K562 (cell line): ENCODE results near the gene FOXRED2. TPM values are rescaled to one million over a fixed set of nuclear protein-coding genes. Genes with fewer than 3 reads are reported as not detected.

Experiments
- ASH1L ChIP-seq: fragments of 450-650 bp; IDR thresholded peaks from 2 replicates; pipeline ENCODE4 v1.6.1; 2018; ENCODE audit warnings: borderline replicate concordance, mild to moderate bottlenecking, low read depth; ENCODE audit not compliant: partially characterized antibody
- FOXA1 ChIP-seq: fragments of 450-650 bp; IDR thresholded peaks from 2 replicates; pipeline ENCODE4 v1.6.1; 2016; ENCODE audit warnings: mild to moderate bottlenecking, borderline replicate concordance
- HDAC3 ChIP-seq: fragments of 450-650 bp; IDR thresholded peaks from 2 replicates; pipeline ENCODE4 v1.6.1; 2018; ENCODE audit warnings: borderline replicate concordance, mild to moderate bottlenecking, moderate library complexity; ENCODE audit not compliant: partially characterized antibody
- NFE2L1 ChIP-seq: fragments of 450-650 bp; IDR thresholded peaks from 2 replicates; pipeline ENCODE4 v1.6.1; 2016; ENCODE audit warnings: missing genetic modification characterization, low read depth, mild to moderate bottlenecking, missing compliant biosample characterization, moderate library complexity, borderline replicate concordance
- PHF21A ChIP-seq: fragments of 450-650 bp; IDR thresholded peaks from 2 replicates; pipeline ENCODE4 v1.6.1; 2017; ENCODE audit warnings: low read depth, borderline replicate concordance
- POLR2A ChIP-seq: fragments of 450-650 bp; conservative IDR thresholded peaks from 2 replicates; pipeline ENCODE4 v1.6.1; 2016
- RFX5 ChIP-seq: IDR thresholded peaks from 2 replicates; pipeline ENCODE4 v1.6.1; 2011; ENCODE audit warnings: low read depth, mild to moderate bottlenecking, improper control_type of control experiment, low read length
- SUPT5H ChIP-seq: fragments of 450-650 bp; IDR thresholded peaks from 2 replicates; pipeline ENCODE4 v1.6.1; 2016
- TAF1 ChIP-seq: IDR thresholded peaks from 2 replicates; pipeline ENCODE4 v1.6.1; 2011; ENCODE audit warnings: mild to moderate bottlenecking, low read length, moderate library complexity; ENCODE audit not compliant: insufficient read depth, control insufficient read depth, severe bottlenecking; ENCODE audit errors: extremely low read depth
- ZNF146 ChIP-seq: IDR thresholded peaks from one replicate; pipeline ENCODE4 v1.6.1; 2018; ENCODE audit warnings: missing compliant biosample characterization; ENCODE audit not compliant: unreplicated experiment
- polyA plus RNA-seq, 8 experiments: library from polyadenylated mRNA; depleted of rRNA in 4 of 8; stranded (reverse) in 5 of 8; unstranded in 3 of 8; fragments of >200 nt; fragmentation: Nextera tagmentation in 2 of 8; fragmentation: Illumina TruSeq in 1 of 8; extraction: Ambion mirVana in 2 of 8; extraction: Trizol in 1 of 8; gene quantifications; 2 replicates each; pipeline versions ENCODE4 v1.2.1 to v1.2.3, GENCODE V29; 2011 to 2014; ENCODE audit warnings: inconsistent platforms in 1 of 8, missing spikeins in 1 of 8
- total RNA-seq, 7 experiments: library from RNA; depleted of rRNA in 6 of 7; stranded (reverse); fragments of >200 nt in 6 of 7; fragmentation: Illumina TruSeq in 2 of 7; extraction: Trizol in 2 of 7; gene quantifications; 2 replicates each; pipeline versions ENCODE4 v1.2.1 to v1.2.3, GENCODE V29; 2011 to 2021; ENCODE audit warnings: low replicate concordance in 1 of 7
- TF ChIP-seq, protein P1 (sequence below): sonication (generic); formaldehyde crosslinking; IDR thresholded peaks from 2 replicates; pipeline ENCODE4 v1.8.0; 2022; ENCODE audit warnings: missing genetic modification reagents, mild to moderate bottlenecking, moderate library complexity, borderline replicate concordance
- TF ChIP-seq, protein P2 (sequence below), 3 experiments: fragments of 200-800 bp in 1 of 3; fragments of 250-450 bp in 1 of 3; fragments of 450-650 bp in 1 of 3; sonication (Bioruptor Pico) in 1 of 3; sonication (Bioruptor generic) in 1 of 3; formaldehyde crosslinking in 1 of 3; IDR thresholded peaks; 2 replicates each; pipeline versions ENCODE4 v1.6.1 to v1.8.0; 2016 to 2022; ENCODE audit warnings: mild to moderate bottlenecking in 2 of 3, missing genetic modification characterization in 2 of 3, missing compliant biosample characterization in 1 of 3, moderate library complexity in 1 of 3
- TF ChIP-seq, protein P3 (sequence below), 2 experiments: fragments of 450-650 bp in 1 of 2; IDR thresholded peaks; 2 replicates each; pipeline ENCODE4 v1.6.1; 2011 to 2017; ENCODE audit warnings: low read depth in 2 of 2, antibody characterized with exemption in 1 of 2, borderline replicate concordance in 1 of 2, low read length in 1 of 2, mild to moderate bottlenecking in 1 of 2, mixed read lengths in 1 of 2; ENCODE audit not compliant: control insufficient read depth in 1 of 2
- TF ChIP-seq, protein P4 (sequence below): fragments of 250-450 bp; sonication (Bioruptor Pico); IDR thresholded peaks from 2 replicates; pipeline ENCODE4 v1.5.0; 2020; ENCODE audit warnings: mild to moderate bottlenecking, borderline replicate concordance
- TF ChIP-seq, protein P5 (sequence below): fragments of 450-650 bp; IDR thresholded peaks from 2 replicates; pipeline ENCODE4 v1.6.1; 2018; ENCODE audit warnings: mild to moderate bottlenecking, low read depth; ENCODE audit not compliant: partially characterized antibody

The FOXRED2 gene
- total and polyA plus RNA-seq, 9 of the 15 experiments (the other 6 are each of a cell fraction or from before 2014, with no cell fraction given): 2.8 to 48.4 (median 7.8) TPM

DNA sequence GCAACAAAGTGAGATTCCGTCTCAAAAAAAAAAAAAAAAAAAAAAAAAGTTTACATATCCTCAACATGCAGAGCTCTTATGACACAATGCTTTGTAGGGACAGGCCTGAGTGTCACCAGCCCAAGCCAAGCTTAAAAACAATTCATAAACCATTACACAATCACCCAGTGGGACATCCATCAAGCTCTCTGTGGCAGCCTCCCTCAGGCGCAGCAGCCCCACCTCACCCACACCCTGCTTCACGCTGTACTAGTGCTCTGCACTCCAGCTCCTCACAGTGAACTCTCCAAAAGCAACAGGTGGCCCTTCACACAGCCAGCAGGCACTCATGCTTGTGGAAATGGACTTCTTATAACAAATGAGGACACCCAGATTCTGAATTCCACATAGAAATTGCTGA, 3.5 kb upstream of the FOXRED2 start (continued):
- TF ChIP-seq, protein P1, sequence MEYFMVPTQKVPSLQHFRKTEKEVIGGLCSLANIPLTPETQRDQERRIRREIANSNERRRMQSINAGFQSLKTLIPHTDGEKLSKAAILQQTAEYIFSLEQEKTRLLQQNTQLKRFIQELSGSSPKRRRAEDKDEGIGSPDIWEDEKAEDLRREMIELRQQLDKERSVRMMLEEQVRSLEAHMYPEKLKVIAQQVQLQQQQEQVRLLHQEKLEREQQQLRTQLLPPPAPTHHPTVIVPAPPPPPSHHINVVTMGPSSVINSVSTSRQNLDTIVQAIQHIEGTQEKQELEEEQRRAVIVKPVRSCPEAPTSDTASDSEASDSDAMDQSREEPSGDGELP (CRISPR knock-in tag): no peak
- TF ChIP-seq POLR2A: peak; percentile 13; the same call in 1 of the 2 replicates
- no peak for TF ChIP-seq FOXA1
- no peak for TF ChIP-seq ZNF146 (CRISPR knock-in tag)
- TF ChIP-seq RFX5: no peak
- TF ChIP-seq, protein P2, sequence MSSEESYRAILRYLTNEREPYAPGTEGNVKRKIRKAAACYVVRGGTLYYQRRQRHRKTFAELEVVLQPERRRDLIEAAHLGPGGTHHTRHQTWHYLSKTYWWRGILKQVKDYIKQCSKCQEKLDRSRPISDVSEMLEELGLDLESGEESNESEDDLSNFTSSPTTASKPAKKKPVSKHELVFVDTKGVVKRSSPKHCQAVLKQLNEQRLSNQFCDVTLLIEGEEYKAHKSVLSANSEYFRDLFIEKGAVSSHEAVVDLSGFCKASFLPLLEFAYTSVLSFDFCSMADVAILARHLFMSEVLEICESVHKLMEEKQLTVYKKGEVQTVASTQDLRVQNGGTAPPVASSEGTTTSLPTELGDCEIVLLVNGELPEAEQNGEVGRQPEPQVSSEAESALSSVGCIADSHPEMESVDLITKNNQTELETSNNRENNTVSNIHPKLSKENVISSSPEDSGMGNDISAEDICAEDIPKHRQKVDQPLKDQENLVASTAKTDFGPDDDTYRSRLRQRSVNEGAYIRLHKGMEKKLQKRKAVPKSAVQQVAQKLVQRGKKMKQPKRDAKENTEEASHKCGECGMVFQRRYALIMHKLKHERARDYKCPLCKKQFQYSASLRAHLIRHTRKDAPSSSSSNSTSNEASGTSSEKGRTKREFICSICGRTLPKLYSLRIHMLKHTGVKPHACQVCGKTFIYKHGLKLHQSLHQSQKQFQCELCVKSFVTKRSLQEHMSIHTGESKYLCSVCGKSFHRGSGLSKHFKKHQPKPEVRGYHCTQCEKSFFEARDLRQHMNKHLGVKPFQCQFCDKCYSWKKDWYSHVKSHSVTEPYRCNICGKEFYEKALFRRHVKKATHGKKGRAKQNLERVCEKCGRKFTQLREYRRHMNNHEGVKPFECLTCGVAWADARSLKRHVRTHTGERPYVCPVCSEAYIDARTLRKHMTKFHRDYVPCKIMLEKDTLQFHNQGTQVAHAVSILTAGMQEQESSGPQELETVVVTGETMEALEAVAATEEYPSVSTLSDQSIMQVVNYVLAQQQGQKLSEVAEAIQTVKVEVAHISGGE (CRISPR knock-in tag; IDR thresholded peaks at IDR 0.05): no peak
- TF ChIP-seq, protein P3, sequence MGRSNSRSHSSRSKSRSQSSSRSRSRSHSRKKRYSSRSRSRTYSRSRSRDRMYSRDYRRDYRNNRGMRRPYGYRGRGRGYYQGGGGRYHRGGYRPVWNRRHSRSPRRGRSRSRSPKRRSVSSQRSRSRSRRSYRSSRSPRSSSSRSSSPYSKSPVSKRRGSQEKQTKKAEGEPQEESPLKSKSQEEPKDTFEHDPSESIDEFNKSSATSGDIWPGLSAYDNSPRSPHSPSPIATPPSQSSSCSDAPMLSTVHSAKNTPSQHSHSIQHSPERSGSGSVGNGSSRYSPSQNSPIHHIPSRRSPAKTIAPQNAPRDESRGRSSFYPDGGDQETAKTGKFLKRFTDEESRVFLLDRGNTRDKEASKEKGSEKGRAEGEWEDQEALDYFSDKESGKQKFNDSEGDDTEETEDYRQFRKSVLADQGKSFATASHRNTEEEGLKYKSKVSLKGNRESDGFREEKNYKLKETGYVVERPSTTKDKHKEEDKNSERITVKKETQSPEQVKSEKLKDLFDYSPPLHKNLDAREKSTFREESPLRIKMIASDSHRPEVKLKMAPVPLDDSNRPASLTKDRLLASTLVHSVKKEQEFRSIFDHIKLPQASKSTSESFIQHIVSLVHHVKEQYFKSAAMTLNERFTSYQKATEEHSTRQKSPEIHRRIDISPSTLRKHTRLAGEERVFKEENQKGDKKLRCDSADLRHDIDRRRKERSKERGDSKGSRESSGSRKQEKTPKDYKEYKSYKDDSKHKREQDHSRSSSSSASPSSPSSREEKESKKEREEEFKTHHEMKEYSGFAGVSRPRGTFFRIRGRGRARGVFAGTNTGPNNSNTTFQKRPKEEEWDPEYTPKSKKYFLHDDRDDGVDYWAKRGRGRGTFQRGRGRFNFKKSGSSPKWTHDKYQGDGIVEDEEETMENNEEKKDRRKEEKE (IDR thresholded peaks at IDR 0.05; ENCODE audit: borderline replicate concordance in 1 of 2, control insufficient read depth in 1 of 2, low read depth in 2 of 2, low read length in 1 of 2): no peak
- TF ChIP-seq HDAC3: no peak
- TF ChIP-seq ASH1L: no peak
- TF ChIP-seq, protein P4, sequence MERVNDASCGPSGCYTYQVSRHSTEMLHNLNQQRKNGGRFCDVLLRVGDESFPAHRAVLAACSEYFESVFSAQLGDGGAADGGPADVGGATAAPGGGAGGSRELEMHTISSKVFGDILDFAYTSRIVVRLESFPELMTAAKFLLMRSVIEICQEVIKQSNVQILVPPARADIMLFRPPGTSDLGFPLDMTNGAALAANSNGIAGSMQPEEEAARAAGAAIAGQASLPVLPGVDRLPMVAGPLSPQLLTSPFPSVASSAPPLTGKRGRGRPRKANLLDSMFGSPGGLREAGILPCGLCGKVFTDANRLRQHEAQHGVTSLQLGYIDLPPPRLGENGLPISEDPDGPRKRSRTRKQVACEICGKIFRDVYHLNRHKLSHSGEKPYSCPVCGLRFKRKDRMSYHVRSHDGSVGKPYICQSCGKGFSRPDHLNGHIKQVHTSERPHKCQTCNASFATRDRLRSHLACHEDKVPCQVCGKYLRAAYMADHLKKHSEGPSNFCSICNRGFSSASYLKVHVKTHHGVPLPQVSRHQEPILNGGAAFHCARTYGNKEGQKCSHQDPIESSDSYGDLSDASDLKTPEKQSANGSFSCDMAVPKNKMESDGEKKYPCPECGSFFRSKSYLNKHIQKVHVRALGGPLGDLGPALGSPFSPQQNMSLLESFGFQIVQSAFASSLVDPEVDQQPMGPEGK (CRISPR knock-in tag): no peak
- TF ChIP-seq SUPT5H: peak; percentile 33; the same call in 1 of the 2 replicates
- no peak for TF ChIP-seq NFE2L1 (tag)
- TF ChIP-seq, protein P5, sequence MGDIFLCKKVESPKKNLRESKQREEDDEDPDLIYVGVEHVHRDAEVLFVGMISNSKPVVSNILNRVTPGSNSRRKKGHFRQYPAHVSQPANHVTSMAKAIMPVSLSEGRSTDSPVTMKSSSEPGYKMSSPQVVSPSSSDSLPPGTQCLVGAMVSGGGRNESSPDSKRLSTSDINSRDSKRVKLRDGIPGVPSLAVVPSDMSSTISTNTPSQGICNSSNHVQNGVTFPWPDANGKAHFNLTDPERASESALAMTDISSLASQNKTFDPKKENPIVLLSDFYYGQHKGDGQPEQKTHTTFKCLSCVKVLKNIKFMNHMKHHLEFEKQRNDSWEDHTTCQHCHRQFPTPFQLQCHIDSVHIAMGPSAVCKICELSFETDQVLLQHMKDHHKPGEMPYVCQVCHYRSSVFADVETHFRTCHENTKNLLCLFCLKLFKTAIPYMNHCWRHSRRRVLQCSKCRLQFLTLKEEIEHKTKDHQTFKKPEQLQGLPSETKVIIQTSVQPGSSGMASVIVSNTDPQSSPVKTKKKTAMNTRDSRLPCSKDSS: no peak
- TF ChIP-seq PHF21A: no peak
- TF ChIP-seq TAF1: no peak
